GM06990 (cell line): ENCODE results near the gene ILK.
A peak's percentile ranks its signal among the peaks of the same experiment; 100 is the strongest.

Experiments
- DNase-seq: peaks from one replicate; pipeline ENCODE4 v3.0.0-alpha.2; 2011; ENCODE audit not compliant: insufficient read length; ENCODE audit errors: extremely low read depth
- H3K27me3 ChIP-seq: replicated peaks from 2 replicates; pipeline ENCODE4 v1.6.0; 2011; ENCODE audit warnings: low read length; ENCODE audit not compliant: control insufficient read depth, insufficient read depth
- H3K36me3 ChIP-seq: 2 replicates; pipeline ENCODE4 v1.5.1; 2011; ENCODE audit warnings: low read length; ENCODE audit not compliant: control insufficient read depth, insufficient read depth
- H3K4me3 ChIP-seq: replicated peaks from 2 replicates; pipeline ENCODE4 v1.5.1; 2011; ENCODE audit warnings: low read depth, mild to moderate bottlenecking, control low read depth, low read length
- CTCF ChIP-seq: IDR thresholded peaks from 2 replicates; pipeline ENCODE4 v1.5.1; 2011; ENCODE audit warnings: low read length, control low read depth, mild to moderate bottlenecking, inconsistent platforms; ENCODE audit not compliant: insufficient read depth, poor library complexity, severe bottlenecking

ILK gene

DNA sequence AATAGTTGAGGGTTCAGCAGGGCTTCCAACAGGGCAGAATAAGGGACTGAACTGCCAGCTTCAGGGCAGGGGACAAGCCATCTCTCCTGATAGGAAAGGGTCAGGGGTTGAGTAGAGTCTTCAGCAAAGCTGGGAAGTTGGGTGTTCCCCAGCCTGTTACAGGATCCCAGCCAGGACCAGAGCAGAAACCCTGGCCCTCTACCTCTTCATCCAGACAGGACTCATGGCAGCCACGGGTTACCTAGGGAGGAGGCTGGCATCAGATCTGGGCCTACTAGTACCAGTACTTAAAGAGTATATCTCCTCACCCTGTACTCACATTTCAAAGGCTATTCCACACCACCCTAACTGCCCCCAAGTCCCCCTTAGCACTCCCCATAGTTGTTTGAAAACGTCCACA lies 10.9 kb downstream of the ILK start:
- Histone ChIP-seq H3K36me3 (peaks cover 17% of the 10 kb centered on the region), H3K4me3 (no peak overlapping the region), H3K27me3 (no peaks in the 10 kb centered on the region)
- TF ChIP-seq CTCF = no peak
- no peak for DNase-seq

DNA sequence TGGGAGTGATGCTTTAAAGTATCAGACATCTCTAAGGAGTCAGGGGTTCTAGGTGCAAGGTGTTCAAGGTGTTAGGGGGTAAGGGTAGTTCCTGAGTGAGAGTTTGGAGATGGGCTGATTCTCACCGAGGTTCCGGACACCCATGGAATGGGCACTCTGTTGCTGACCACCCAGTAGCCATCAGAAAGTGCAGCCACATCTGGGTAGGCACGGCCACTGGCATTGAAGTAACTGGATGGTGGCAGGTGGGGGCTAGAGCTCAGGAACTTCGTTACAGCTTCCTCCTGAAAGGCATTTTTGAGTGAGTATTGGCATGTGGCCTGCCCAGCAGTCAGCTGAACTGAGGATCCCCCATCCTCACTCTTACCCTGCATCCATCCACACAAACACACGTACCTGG lies 11.5 kb downstream of the ILK start:
- H3K36me3 ChIP-seq = peaks cover 11% of the 10 kb centered on the region

GRCh38 chr11:6615882-6616585 lies 12.5 kb downstream of the ILK start:
- TF ChIP-seq CTCF = no peak
- H3K4me3 ChIP-seq = no peak overlapping the region
- H3K27me3 ChIP-seq = no peaks in the 10 kb centered on the region
- DNase-seq = no peak
- H3K36me3 ChIP-seq = peaks cover 7% of the 10 kb centered on the region

More for the DNA sequence above, 11.5 kb downstream of the ILK start:
- Histone ChIP-seq H3K4me3 (no peak overlapping the region), H3K27me3 (no peaks in the 10 kb centered on the region)
- TF ChIP-seq CTCF = no peak
- no peak for DNase-seq

- no peak for DNase-seq
- Histone ChIP-seq H3K36me3 (peaks cover 7% of the 10 kb centered on the region), H3K27me3 (no peaks in the 10 kb centered on the region), H3K4me3 (no peak overlapping the region)
- TF ChIP-seq CTCF = no peak
These were observed 13.1 kb downstream of the ILK start for GRCh38 chr11:6616596-6617250.

- no peaks in the 10 kb centered on the region for H3K27me3 ChIP-seq
These were observed 13.8 kb downstream of the ILK start for GRCh38 chr11:6617315-6617781.

More at GRCh38 chr11:6617315-6617781, 13.8 kb downstream of the ILK start:
- peak overlapping the region; percentile 16; the same call in 1 of the 2 replicates for H3K4me3 ChIP-seq
- no peak for TF ChIP-seq CTCF
- no peak for DNase-seq
- H3K36me3 ChIP-seq = peaks cover 7% of the 10 kb centered on the region
